Measurements from ENCODE around the gene RILP.

RILP gene

GRCh38 chr17:1627982-1628855 is 21.4 kb downstream of the RILP start, which contains the start of gene SLC43A2:
Gene SLC43A2, minus strand, starts transcription at chr17:1628834. Its CDS starts 960 bp downstream, at chr17:1627874.
- peak; percentile 86 for DNase-seq

GRCh38 chr17:1627182-1627981 is 22.3 kb downstream of the RILP start:
- DNase-seq = no peak

GRCh38 chr17:1626333-1626732 is 23.3 kb downstream of the RILP start:
- no peak for DNase-seq

- DNase-seq = no peak
These were observed 24.1 kb downstream of the RILP start for GRCh38 chr17:1625581-1625980.

GRCh38 chr17:1625053-1625452 is 24.6 kb downstream of the RILP start:
- no peak for DNase-seq

GRCh38 chr17:1624650-1625049 is 25.0 kb downstream of the RILP start:
- no peak for DNase-seq

GRCh38 chr17:1623057-1623630 is 26.5 kb downstream of the RILP start:
- no peak for DNase-seq

GRCh38 chr17:1621273-1621954 is 28.3 kb downstream of the RILP start:
- no peak for DNase-seq

GRCh38 chr17:1620486-1620885 is 29.2 kb downstream of the RILP start:
- no peak for DNase-seq

- no peak for DNase-seq
These were observed 32.0 kb downstream of the RILP start for GRCh38 chr17:1617620-1618174.

- no peak for DNase-seq
These were observed 33.6 kb downstream of the RILP start for GRCh38 chr17:1616101-1616500.

- DNase-seq = no peak
These were observed 37.3 kb downstream of the RILP start for GRCh38 chr17:1612400-1612799.

- no peak for DNase-seq
These were observed 38.0 kb downstream of the RILP start for GRCh38 chr17:1611715-1612114.

- no peak for DNase-seq
These were observed 41.0 kb downstream of the RILP start for GRCh38 chr17:1608676-1609075.

GRCh38 chr17:1607971-1608320 is 41.7 kb downstream of the RILP start:
- no peak for DNase-seq

- no peak for DNase-seq
These were observed 43.2 kb downstream of the RILP start for GRCh38 chr17:1606352-1606985.

- no peak for DNase-seq
These were observed 43.9 kb downstream of the RILP start for GRCh38 chr17:1605681-1606351.

GRCh38 chr17:1604831-1605528 is 44.7 kb downstream of the RILP start:
- no peak for DNase-seq

GRCh38 chr17:1601571-1601970 is 48.1 kb downstream of the RILP start:
- DNase-seq = no peak

GRCh38 chr17:1598399-1599095 is 51.1 kb downstream of the RILP start:
- no peak for DNase-seq
